Keratinocyte (primary cell): ENCODE results near the gene COPA. TPM values are rescaled to one million over a fixed set of nuclear protein-coding genes. Genes with fewer than 3 reads are reported as not detected.

Experiments used
- DNase-seq: peaks from one replicate; pipeline ENCODE4 v3.0.0-alpha.2; 2011; ENCODE audit warnings: low read depth, missing footprints, low spot score
- FAIRE-seq: peaks from 2 replicates; lab custom pipeline; 2011; peaks lifted over from hg19 to GRCh38; lab: Jason Lieb, UNC
- H2AFZ ChIP-seq: 2 replicates; pipeline ENCODE4 v1.6.0; 2012; ENCODE audit warnings: low read length, control low read depth, inconsistent platforms; ENCODE audit not compliant: control insufficient read depth
- H3K27ac ChIP-seq: 2 replicates; pipeline ENCODE4 v1.5.1; 2011; ENCODE audit warnings: low read length; ENCODE audit not compliant: control insufficient read depth, insufficient read depth
- H3K27me3 ChIP-seq: 3 replicates; pipeline ENCODE4 v1.6.0; 2011; ENCODE audit warnings: low read length; ENCODE audit not compliant: control insufficient read depth, insufficient read depth; ENCODE audit errors: extremely low read depth
- H3K36me3 ChIP-seq, 2 experiments: 2 replicates in 1 of 2; 3 replicates in 1 of 2; pipeline ENCODE4 v1.5.1; 2011; ENCODE audit warnings: low read length in 2 of 2, mild to moderate bottlenecking in 1 of 2; ENCODE audit not compliant: control insufficient read depth in 2 of 2, insufficient read depth in 2 of 2; ENCODE audit errors: extremely low read depth in 1 of 2
- H3K4me1 ChIP-seq: 3 replicates; pipeline ENCODE4 v1.5.1; 2011; ENCODE audit warnings: low read length; ENCODE audit not compliant: control insufficient read depth, insufficient read depth; ENCODE audit errors: extremely low read depth
- H3K4me2 ChIP-seq: 3 replicates; pipeline ENCODE4 v1.6.0; 2011; ENCODE audit warnings: low read depth, low read length; ENCODE audit not compliant: control insufficient read depth, insufficient read depth; ENCODE audit errors: extremely low read depth
- H3K4me3 ChIP-seq, 3 experiments: fragments of 200-600 bp in 1 of 3; sonication (generic) in 1 of 3; 2 replicates in 2 of 3; 3 replicates in 1 of 3; pipeline ENCODE4 v1.5.1; 2011 to 2016; ENCODE audit warnings: low read length in 3 of 3, mild to moderate bottlenecking in 3 of 3, control low read depth in 2 of 3, inconsistent platforms in 1 of 3, low read depth in 1 of 3, mixed read lengths in 1 of 3, mixed run types in 1 of 3, moderate library complexity in 1 of 3; ENCODE audit not compliant: control insufficient read depth in 2 of 3, insufficient read depth in 2 of 3; ENCODE audit errors: extremely low read depth in 1 of 3
- H3K79me2 ChIP-seq: 2 replicates; pipeline ENCODE4 v1.6.0; 2012; ENCODE audit warnings: low read length; ENCODE audit not compliant: control insufficient read depth, insufficient read depth
- H3K9ac ChIP-seq: 3 replicates; pipeline ENCODE4 v1.6.0; 2011; ENCODE audit warnings: low read length; ENCODE audit not compliant: control insufficient read depth, insufficient read depth; ENCODE audit errors: extremely low read depth
- H3K9me1 ChIP-seq: 3 replicates; pipeline ENCODE4 v1.6.0; 2011; ENCODE audit warnings: low read length; ENCODE audit not compliant: control insufficient read depth, insufficient read depth; ENCODE audit errors: extremely low read depth
- H3K9me3 ChIP-seq: 2 replicates; pipeline ENCODE4 v1.5.1; 2012; ENCODE audit warnings: low read depth, low read length; ENCODE audit not compliant: control insufficient read depth
- H4K20me1 ChIP-seq: 3 replicates; pipeline ENCODE4 v1.6.0; 2011; ENCODE audit warnings: low read length; ENCODE audit not compliant: control insufficient read depth, insufficient read depth; ENCODE audit errors: extremely low read depth
- EZH2 ChIP-seq: IDR thresholded peaks from one replicate; pipeline ENCODE4 v1.6.1; 2012; ENCODE audit warnings: inconsistent platforms, mild to moderate bottlenecking, low read length, moderate library complexity
- dilution Hi-C: fragments of 300-500 bp; cut with MboI; formaldehyde crosslinking; loops from one replicate; pipeline ENCODE4 v1.7.0; 2020; ENCODE audit warnings: low sequenced_read_pairs; ENCODE audit not compliant: extremely low pct_ligation_motif_present
- polyA plus RNA-seq, 5 experiments: library from polyadenylated mRNA; depleted of rRNA in 3 of 5; stranded (reverse) in 3 of 5; stranded (forward) in 1 of 5; unstranded in 1 of 5; fragments of >200 nt; gene quantifications; 1 replicate in 1 of 5; 2 replicates in 3 of 5; 3 replicates in 1 of 5; pipeline versions ENCODE4 v1.2.1 to v1.2.3, GENCODE V29; 2011 to 2012; ENCODE audit warnings: missing spikeins in 2 of 5, low read depth in 1 of 5, low replicate concordance in 1 of 5
- TF ChIP-seq, protein P1 (sequence below), 3 experiments: IDR thresholded peaks in 1 of 3; conservative IDR thresholded peaks in 1 of 3; optimal IDR thresholded peaks in 1 of 3; 2 replicates in 2 of 3; 3 replicates in 1 of 3; pipeline versions ENCODE3 to v1.5.1; 2011; ENCODE audit warnings: low read length in 3 of 3, mild to moderate bottlenecking in 3 of 3, moderate library complexity in 2 of 3, control low read depth in 1 of 3, inconsistent platforms in 1 of 3; ENCODE audit not compliant: insufficient read depth in 2 of 3; ENCODE audit errors: extremely low read depth in 1 of 3

The COPA gene
- polyA plus RNA-seq, 1 donor (not counting 4 experiments of a cell fraction or from before 2014, with no cell fraction given) = 169 TPM

DNA sequence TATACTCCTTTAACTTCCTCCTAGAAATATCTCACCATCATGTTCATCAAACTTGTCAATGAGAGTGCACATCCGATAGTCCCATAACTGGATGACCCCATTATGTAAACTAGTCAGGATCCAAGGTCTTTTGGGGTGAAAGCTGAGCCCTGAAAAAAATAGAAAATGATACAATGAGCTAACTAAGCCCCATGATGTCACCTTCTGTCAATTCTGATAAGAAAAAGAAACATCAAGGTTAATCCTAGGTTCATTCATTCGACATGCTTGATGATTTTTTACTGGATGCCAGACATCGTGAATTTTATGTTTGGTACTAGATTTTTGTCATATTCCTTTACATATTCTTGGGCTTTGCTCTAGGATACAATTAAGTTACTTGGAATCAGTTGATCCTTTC is 2.9 kb downstream of the COPA start:
- Histone ChIP-seq H3K4me1 (peaks cover 16% of the 10 kb centered on the region), H3K79me2 (peaks cover 79% of the 10 kb centered on the region), H3K9me3 (no peaks in the 10 kb centered on the region), H3K36me3 (peaks cover 10 to 21% of the 10 kb centered on the region in 2 experiments), H3K4me3 (no peak overlapping the region), H3K27me3 (no peaks in the 10 kb centered on the region), H2AFZ (no peak overlapping the region), H3K9me1 (no peaks in the 10 kb centered on the region), H3K9ac (no peak overlapping the region), H4K20me1 (no peaks in the 10 kb centered on the region), H3K4me2 (no peak overlapping the region), H3K27ac (no peak overlapping the region)
- TF ChIP-seq EZH2 = no peak
- TF ChIP-seq, protein P1, sequence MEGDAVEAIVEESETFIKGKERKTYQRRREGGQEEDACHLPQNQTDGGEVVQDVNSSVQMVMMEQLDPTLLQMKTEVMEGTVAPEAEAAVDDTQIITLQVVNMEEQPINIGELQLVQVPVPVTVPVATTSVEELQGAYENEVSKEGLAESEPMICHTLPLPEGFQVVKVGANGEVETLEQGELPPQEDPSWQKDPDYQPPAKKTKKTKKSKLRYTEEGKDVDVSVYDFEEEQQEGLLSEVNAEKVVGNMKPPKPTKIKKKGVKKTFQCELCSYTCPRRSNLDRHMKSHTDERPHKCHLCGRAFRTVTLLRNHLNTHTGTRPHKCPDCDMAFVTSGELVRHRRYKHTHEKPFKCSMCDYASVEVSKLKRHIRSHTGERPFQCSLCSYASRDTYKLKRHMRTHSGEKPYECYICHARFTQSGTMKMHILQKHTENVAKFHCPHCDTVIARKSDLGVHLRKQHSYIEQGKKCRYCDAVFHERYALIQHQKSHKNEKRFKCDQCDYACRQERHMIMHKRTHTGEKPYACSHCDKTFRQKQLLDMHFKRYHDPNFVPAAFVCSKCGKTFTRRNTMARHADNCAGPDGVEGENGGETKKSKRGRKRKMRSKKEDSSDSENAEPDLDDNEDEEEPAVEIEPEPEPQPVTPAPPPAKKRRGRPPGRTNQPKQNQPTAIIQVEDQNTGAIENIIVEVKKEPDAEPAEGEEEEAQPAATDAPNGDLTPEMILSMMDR (optimal IDR thresholded peaks at IDR 0.05 in 1 of 3, IDR thresholded peaks at IDR 0.05 in 1 of 3, conservative IDR thresholded peaks at IDR 0.05 in 1 of 3; ENCODE audit: extremely low read depth in 1 of 3, insufficient read depth in 2 of 3, low read length in 3 of 3) = no peak
- DNase-seq (no peak), FAIRE-seq (no peak)
- dilution Hi-C loops = no loop called here

DNA sequence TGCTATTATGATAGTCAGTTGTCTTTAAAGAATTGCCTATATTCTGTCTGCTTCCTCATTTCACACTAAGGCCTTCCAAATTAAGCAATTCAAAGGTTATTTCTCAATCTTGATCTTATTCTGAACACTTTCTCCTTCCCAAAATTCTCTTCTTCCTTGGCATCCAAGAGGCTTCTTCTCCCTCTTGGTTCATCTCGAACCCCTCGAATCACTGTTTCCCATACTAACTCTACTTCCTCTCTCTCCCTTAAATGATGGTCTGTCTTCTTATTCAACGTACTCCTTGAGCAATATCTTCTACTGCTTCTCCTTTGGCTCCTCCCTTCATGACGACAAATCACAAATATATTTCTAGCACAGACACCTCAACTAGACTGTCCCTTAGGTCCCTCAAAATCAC is 4.5 kb downstream of the COPA start:
- H3K9ac ChIP-seq = no peak overlapping the region
- H3K9me1 ChIP-seq = no peaks in the 10 kb centered on the region
- H3K27ac ChIP-seq = no peak overlapping the region
- H3K9me3 ChIP-seq = no peaks in the 10 kb centered on the region
- peaks cover 66% of the 10 kb centered on the region for H3K79me2 ChIP-seq
- H3K4me1 ChIP-seq = peaks cover 7% of the 10 kb centered on the region
- peaks cover 16 to 23% of the 10 kb centered on the region in 2 experiments for H3K36me3 ChIP-seq
- dilution Hi-C loops = no loop called here
- no peaks in the 10 kb centered on the region for H4K20me1 ChIP-seq
- H3K4me2 ChIP-seq = no peak overlapping the region
- H3K27me3 ChIP-seq = no peaks in the 10 kb centered on the region
- H3K4me3 ChIP-seq = no peak overlapping the region
- no peak for FAIRE-seq
- no peak overlapping the region for H2AFZ ChIP-seq
- TF ChIP-seq, protein P1 (optimal IDR thresholded peaks at IDR 0.05 in 1 of 3, IDR thresholded peaks at IDR 0.05 in 1 of 3, conservative IDR thresholded peaks at IDR 0.05 in 1 of 3; ENCODE audit: extremely low read depth in 1 of 3, insufficient read depth in 2 of 3, low read length in 3 of 3) = no peak
- TF ChIP-seq EZH2 = no peak
- DNase-seq = no peak
